K562 (cell line): ENCODE data around the gene ITGB2. TPM values are rescaled to one million over a fixed set of nuclear protein-coding genes. Genes with fewer than 3 reads are reported as not detected.

ENCODE experiments used
- ATF6 ChIP-seq: sonication (generic); formaldehyde crosslinking; IDR thresholded peaks from 2 replicates; pipeline ENCODE4 v1.4.0; 2020; ENCODE audit warnings: mild to moderate bottlenecking, missing genetic modification reagents
- CXXC5 ChIP-seq: fragments of 250-450 bp; sonication (Bioruptor Pico); IDR thresholded peaks from 2 replicates; pipeline ENCODE4 v1.8.0; 2022; ENCODE audit warnings: inconsistent platforms, mild to moderate bottlenecking, moderate library complexity
- E2F6 ChIP-seq, 2 experiments: IDR thresholded peaks; 2 replicates each; pipeline ENCODE4 v1.6.1; 2011; ENCODE audit warnings: borderline replicate concordance in 1 of 2, control low read depth in 1 of 2, low read depth in 1 of 2, low read length in 1 of 2, mild to moderate bottlenecking in 1 of 2, mixed read lengths in 1 of 2, moderate library complexity in 1 of 2; ENCODE audit not compliant: insufficient read depth in 1 of 2, insufficient read length in 1 of 2, poor library complexity in 1 of 2, severe bottlenecking in 1 of 2; ENCODE audit errors: extremely low read depth in 1 of 2
- EP300 ChIP-seq: IDR thresholded peaks from 2 replicates; pipeline ENCODE4 v1.6.1; 2012; ENCODE audit warnings: low read length, improper control_type of control experiment
- HDAC8 ChIP-seq: fragments of 450-650 bp; IDR thresholded peaks from 2 replicates; pipeline ENCODE4 v1.6.1; 2016; ENCODE audit warnings: mild to moderate bottlenecking, missing genetic modification characterization, moderate library complexity, missing compliant biosample characterization
- PHF8 ChIP-seq: fragments of 200-600 bp; sonication (generic); IDR thresholded peaks from 2 replicates; pipeline ENCODE4 v1.6.1; 2012; ENCODE audit warnings: mixed run types, mild to moderate bottlenecking, inconsistent platforms, low read length, moderate library complexity, borderline replicate concordance
- POU5F1 ChIP-seq: fragments of 150-350 bp; IDR thresholded peaks from 2 replicates; pipeline ENCODE4 v1.6.1; 2014; ENCODE audit warnings: borderline replicate concordance, low read length, low read depth, mild to moderate bottlenecking; ENCODE audit not compliant: partially characterized antibody
- RBBP5 ChIP-seq: fragments of 200-600 bp; sonication (generic); IDR thresholded peaks from 2 replicates; pipeline ENCODE4 v1.6.1; 2012; ENCODE audit warnings: borderline replicate concordance, mild to moderate bottlenecking, low read length, control low read depth, inconsistent platforms; ENCODE audit not compliant: insufficient read depth, poor library complexity, severe bottlenecking
- SP1 ChIP-seq: sonication (generic); formaldehyde crosslinking; IDR thresholded peaks from 2 replicates; pipeline ENCODE4 v1.8.1; 2022; ENCODE audit warnings: mild to moderate bottlenecking, missing genetic modification reagents
- SUPT5H ChIP-seq: fragments of 450-650 bp; IDR thresholded peaks from 2 replicates; pipeline ENCODE4 v1.6.1; 2016
- TFAP4 ChIP-seq: sonication (generic); formaldehyde crosslinking; IDR thresholded peaks from 2 replicates; pipeline ENCODE4 v1.8.0; 2022; ENCODE audit warnings: missing genetic modification reagents, mild to moderate bottlenecking, moderate library complexity, borderline replicate concordance
- ZBED1 ChIP-seq: IDR thresholded peaks from 2 replicates; pipeline ENCODE4 v1.6.1; 2014
- ZBTB9 ChIP-seq: fragments of 450-650 bp; formaldehyde crosslinking; IDR thresholded peaks from 2 replicates; pipeline ENCODE4 v1.4.0; 2020; ENCODE audit warnings: mild to moderate bottlenecking, moderate library complexity
- ZNF140 ChIP-seq: fragments of 250-450 bp; sonication (Bioruptor Pico); IDR thresholded peaks from 2 replicates; pipeline ENCODE4 v1.8.0; 2021; ENCODE audit warnings: moderate library complexity, mild to moderate bottlenecking, inconsistent platforms
- ZNF280A ChIP-seq: fragments of 450-650 bp; IDR thresholded peaks from 2 replicates; pipeline ENCODE4 v1.6.1; 2018; ENCODE audit warnings: mild to moderate bottlenecking, low read depth; ENCODE audit not compliant: partially characterized antibody
- ZNF449 ChIP-seq: fragments of 250-450 bp; sonication (Bioruptor Pico); IDR thresholded peaks from 2 replicates; pipeline ENCODE4 v1.8.0; 2022; ENCODE audit warnings: moderate library complexity, mild to moderate bottlenecking, inconsistent platforms
- ZNF57 ChIP-seq: fragments of 450-650 bp; formaldehyde crosslinking; IDR thresholded peaks from 2 replicates; pipeline ENCODE4 v1.4.0; 2020; ENCODE audit warnings: mild to moderate bottlenecking, moderate library complexity
- polyA plus RNA-seq, 8 experiments: library from polyadenylated mRNA; depleted of rRNA in 4 of 8; stranded (reverse) in 5 of 8; unstranded in 3 of 8; fragments of >200 nt; fragmentation: Nextera tagmentation in 2 of 8; fragmentation: Illumina TruSeq in 1 of 8; extraction: Ambion mirVana in 2 of 8; extraction: Trizol in 1 of 8; gene quantifications; 2 replicates each; pipeline versions ENCODE4 v1.2.1 to v1.2.3, GENCODE V29; 2011 to 2014; ENCODE audit warnings: inconsistent platforms in 1 of 8, missing spikeins in 1 of 8
- total RNA-seq, 7 experiments: library from RNA; depleted of rRNA in 6 of 7; stranded (reverse); fragments of >200 nt in 6 of 7; fragmentation: Illumina TruSeq in 2 of 7; extraction: Trizol in 2 of 7; gene quantifications; 2 replicates each; pipeline versions ENCODE4 v1.2.1 to v1.2.3, GENCODE V29; 2011 to 2021; ENCODE audit warnings: low replicate concordance in 1 of 7

Gene ITGB2
- total and polyA plus RNA-seq, 9 of the 15 experiments (the other 6 are each of a cell fraction or from before 2014, with no cell fraction given): 0.07 to 1.3 (median 0.51) TPM; not detected in 2

- TF ChIP-seq ZNF280A (no peak), CXXC5 (peak; percentile 63), TFAP4 (peak; percentile 30; the same call in 1 of the 2 replicates), SP1 (CRISPR knock-in tag) (no peak), ZNF57 (CRISPR knock-in tag) (no peak), ZBED1 (no peak), ZNF140 (CRISPR knock-in tag) (no peak), ZBTB9 (CRISPR knock-in tag) (no peak), HDAC8 (tag) (no peak), PHF8 (peak; percentile 18; the same call in 1 of the 2 replicates), ATF6 (no peak), E2F6 (IDR thresholded peaks at IDR 0.05; ENCODE audit: borderline replicate concordance in 1 of 2, extremely low read depth in 1 of 2, insufficient read depth in 1 of 2, insufficient read length in 1 of 2, low read depth in 1 of 2, low read length in 1 of 2, poor library complexity in 1 of 2, severe bottlenecking in 1 of 2) (peak; percentile 9 to 53), RBBP5 (peak; percentile 86), EP300 (0 out of 2 replicates have a peak, but pooled peaks have one; percentile 19), ZNF449 (CRISPR knock-in tag) (no peak), SUPT5H (no peak), POU5F1 (no peak)
Observed at GRCh38 chr21:44836666-44837471, 83.8 kb downstream of the ITGB2 start (continued).
